GM19324 (cell line): ENCODE data around the gene RBM41.

ENCODE experiments used
- ATAC-seq: cut with Tn5 transposase; IDR thresholded peaks from one replicate; pipeline ENCODE4 v1.9.1; 2021; ENCODE audit warnings: mild to moderate bottlenecking, moderate library complexity; ENCODE audit not compliant: unreplicated experiment, low FRiP score

The RBM41 gene

DNA sequence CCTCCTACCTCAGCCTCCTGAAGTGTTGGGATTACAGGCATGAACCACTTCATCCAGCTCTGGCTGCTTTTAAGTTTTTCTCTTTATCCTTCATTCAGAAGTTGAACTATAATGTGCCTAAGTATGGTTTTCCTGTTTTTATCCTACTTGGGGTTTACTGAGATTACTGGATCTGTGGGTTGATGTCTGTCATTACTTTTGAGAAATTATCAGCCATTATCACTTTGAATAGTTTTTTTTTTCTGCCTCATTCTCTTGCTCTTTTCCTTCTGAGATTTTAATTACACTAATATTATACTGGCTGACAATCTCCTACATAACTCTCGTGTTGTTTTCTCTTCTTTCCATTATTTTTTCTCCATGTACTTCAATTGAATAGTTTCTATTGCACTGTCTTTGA is 71.0 kb downstream of the RBM41 start:
- ATAC-seq = no peak

DNA sequence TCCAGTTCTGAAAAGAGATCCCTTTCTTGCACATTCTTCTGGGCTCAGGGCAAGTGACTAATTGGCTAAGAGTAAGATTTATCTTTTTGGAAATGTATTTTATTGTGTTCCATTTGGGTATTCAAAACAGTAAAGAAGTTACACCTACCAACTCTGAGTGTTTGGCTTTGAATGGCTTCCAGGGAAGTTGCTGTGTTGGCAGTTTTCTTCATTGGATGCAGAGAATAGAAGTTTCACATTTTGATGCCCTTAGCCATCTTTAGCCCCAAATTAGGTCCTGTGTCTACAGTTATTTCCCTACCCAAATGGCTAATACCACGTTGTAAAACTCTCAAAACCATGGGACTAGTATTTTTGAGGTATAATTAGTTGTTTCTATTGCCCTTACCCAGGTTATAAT is 88.9 kb downstream of the RBM41 start:
- ATAC-seq = no peak

DNA sequence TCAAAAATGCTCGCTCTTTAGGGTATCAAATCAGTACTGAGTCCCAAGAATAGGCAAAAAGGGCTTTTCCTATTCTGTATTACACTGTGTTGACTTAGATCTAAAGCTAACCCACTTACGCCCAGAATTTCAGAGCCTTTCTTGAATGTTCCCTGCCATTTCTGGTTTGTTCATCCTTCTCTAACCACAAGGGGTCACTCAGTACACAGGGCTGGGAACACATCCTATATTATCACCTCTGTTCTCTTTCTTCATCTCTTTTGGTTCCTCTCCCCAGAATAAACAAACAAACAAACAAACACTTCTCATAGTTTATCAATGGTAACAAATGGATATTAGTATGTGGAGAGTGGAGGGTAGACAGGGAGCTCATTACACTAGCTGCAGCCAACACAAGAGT is 93.1 kb downstream of the RBM41 start:
- no peak for ATAC-seq

DNA sequence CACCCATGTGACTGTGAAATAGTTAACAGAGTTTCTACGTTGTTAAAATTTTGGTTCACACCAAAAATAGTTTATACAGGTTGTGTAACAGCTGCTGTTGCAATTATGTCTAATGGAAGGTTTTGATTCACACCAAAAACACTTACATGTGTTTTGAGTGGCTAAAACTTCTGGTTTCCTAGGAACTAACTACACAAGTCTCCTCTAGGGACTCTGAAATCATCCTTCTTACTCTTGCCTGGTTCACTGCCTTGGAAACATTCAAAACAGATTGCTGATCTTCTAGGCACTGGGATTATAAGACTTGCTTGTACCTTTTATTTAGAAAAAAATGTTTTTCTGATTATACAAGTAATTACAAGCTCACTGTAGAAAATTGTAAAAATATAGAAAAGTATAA is 103.7 kb downstream of the RBM41 start:
- no peak for ATAC-seq
